Measurements from ENCODE around the gene BORCS5.

DNA sequence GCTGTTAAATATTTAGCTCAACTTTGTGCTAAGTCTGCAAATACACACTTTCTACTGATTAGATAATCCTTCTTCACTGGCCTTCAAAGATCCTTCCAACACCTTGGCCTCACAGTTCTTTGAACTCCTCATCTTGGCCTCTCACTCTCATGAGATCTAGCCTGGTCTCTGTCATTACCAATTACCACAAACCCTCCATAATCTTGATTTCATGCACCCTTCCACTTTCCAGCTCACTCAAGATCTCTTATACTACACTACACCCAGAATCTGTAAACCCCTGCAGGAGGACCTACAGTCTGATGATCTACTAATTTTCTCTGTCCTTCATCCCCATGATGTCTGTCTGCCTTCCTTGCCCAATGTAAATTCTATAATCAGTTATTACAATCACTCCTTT is 134.7 kb downstream of the BORCS5 start:
- TF ChIP-seq EZH2phosphoT487 (IDR thresholded peaks at IDR 0.05; ENCODE audit: unreplicated experiment), result no peak
- no peak for TF ChIP-seq STAT1 (IDR thresholded peaks at IDR 0.05; ENCODE audit: unreplicated experiment)
- TF ChIP-seq, protein P1, sequence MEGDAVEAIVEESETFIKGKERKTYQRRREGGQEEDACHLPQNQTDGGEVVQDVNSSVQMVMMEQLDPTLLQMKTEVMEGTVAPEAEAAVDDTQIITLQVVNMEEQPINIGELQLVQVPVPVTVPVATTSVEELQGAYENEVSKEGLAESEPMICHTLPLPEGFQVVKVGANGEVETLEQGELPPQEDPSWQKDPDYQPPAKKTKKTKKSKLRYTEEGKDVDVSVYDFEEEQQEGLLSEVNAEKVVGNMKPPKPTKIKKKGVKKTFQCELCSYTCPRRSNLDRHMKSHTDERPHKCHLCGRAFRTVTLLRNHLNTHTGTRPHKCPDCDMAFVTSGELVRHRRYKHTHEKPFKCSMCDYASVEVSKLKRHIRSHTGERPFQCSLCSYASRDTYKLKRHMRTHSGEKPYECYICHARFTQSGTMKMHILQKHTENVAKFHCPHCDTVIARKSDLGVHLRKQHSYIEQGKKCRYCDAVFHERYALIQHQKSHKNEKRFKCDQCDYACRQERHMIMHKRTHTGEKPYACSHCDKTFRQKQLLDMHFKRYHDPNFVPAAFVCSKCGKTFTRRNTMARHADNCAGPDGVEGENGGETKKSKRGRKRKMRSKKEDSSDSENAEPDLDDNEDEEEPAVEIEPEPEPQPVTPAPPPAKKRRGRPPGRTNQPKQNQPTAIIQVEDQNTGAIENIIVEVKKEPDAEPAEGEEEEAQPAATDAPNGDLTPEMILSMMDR (conservative IDR thresholded peaks at IDR 0.05; ENCODE audit: low read depth in 2 of 2), result no peak
- TF ChIP-seq EZH2 (IDR thresholded peaks at IDR 0.05; ENCODE audit: low read depth, unreplicated experiment), result no peak
- TF ChIP-seq POLR2AphosphoS5 (IDR thresholded peaks at IDR 0.05; ENCODE audit: low read depth), result no peak
- TF ChIP-seq, protein P2, sequence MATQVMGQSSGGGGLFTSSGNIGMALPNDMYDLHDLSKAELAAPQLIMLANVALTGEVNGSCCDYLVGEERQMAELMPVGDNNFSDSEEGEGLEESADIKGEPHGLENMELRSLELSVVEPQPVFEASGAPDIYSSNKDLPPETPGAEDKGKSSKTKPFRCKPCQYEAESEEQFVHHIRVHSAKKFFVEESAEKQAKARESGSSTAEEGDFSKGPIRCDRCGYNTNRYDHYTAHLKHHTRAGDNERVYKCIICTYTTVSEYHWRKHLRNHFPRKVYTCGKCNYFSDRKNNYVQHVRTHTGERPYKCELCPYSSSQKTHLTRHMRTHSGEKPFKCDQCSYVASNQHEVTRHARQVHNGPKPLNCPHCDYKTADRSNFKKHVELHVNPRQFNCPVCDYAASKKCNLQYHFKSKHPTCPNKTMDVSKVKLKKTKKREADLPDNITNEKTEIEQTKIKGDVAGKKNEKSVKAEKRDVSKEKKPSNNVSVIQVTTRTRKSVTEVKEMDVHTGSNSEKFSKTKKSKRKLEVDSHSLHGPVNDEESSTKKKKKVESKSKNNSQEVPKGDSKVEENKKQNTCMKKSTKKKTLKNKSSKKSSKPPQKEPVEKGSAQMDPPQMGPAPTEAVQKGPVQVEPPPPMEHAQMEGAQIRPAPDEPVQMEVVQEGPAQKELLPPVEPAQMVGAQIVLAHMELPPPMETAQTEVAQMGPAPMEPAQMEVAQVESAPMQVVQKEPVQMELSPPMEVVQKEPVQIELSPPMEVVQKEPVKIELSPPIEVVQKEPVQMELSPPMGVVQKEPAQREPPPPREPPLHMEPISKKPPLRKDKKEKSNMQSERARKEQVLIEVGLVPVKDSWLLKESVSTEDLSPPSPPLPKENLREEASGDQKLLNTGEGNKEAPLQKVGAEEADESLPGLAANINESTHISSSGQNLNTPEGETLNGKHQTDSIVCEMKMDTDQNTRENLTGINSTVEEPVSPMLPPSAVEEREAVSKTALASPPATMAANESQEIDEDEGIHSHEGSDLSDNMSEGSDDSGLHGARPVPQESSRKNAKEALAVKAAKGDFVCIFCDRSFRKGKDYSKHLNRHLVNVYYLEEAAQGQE (IDR thresholded peaks at IDR 0.05; ENCODE audit: unreplicated experiment), result no peak
- TF ChIP-seq, protein P3, sequence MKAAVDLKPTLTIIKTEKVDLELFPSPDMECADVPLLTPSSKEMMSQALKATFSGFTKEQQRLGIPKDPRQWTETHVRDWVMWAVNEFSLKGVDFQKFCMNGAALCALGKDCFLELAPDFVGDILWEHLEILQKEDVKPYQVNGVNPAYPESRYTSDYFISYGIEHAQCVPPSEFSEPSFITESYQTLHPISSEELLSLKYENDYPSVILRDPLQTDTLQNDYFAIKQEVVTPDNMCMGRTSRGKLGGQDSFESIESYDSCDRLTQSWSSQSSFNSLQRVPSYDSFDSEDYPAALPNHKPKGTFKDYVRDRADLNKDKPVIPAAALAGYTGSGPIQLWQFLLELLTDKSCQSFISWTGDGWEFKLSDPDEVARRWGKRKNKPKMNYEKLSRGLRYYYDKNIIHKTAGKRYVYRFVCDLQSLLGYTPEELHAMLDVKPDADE (IDR thresholded peaks at IDR 0.05), result no peak
- TF ChIP-seq JUNB (IDR thresholded peaks at IDR 0.05; ENCODE audit: unreplicated experiment), result no peak
- TF ChIP-seq CREB1 (CRISPR knock-in tag; IDR thresholded peaks at IDR 0.05; ENCODE audit: low read depth), result no peak
- no peak for TF ChIP-seq NANOG (IDR thresholded peaks at IDR 0.05; ENCODE audit: borderline replicate concordance)
- TF ChIP-seq ZNF331 (CRISPR knock-in tag; IDR thresholded peaks at IDR 0.05; ENCODE audit: low read depth), result no peak
